GM15510 (cell line): Measurements from ENCODE around the gene RBBP8NL.

ENCODE experiments used
- POLR2A ChIP-seq: IDR thresholded peaks from 3 replicates; pipeline ENCODE4 v1.6.1; 2011; ENCODE audit warnings: borderline replicate concordance; ENCODE audit not compliant: insufficient read length; ENCODE audit errors: extremely low read depth

The RBBP8NL gene

DNA sequence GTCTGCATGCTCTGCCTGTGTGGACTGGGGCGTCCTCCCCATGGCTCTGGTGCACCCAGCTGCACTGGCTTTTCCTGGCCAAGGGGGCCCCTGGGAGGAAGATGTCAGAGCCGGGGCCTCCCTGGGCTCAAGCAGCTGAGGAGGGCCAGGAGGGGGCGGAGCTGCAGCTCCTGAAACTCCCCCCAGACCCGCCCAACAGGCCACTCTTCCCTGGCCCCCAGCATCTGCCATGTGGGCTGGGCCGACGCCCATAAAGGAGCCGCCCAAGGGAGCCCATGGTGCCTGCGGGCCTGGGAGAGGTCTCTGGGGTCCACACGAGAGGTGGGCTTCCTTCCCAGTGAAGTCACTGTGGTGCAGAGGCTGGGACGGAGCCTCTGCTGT lies 4.0 kb downstream of the RBBP8NL start:
- TF ChIP-seq POLR2A = no peak

DNA sequence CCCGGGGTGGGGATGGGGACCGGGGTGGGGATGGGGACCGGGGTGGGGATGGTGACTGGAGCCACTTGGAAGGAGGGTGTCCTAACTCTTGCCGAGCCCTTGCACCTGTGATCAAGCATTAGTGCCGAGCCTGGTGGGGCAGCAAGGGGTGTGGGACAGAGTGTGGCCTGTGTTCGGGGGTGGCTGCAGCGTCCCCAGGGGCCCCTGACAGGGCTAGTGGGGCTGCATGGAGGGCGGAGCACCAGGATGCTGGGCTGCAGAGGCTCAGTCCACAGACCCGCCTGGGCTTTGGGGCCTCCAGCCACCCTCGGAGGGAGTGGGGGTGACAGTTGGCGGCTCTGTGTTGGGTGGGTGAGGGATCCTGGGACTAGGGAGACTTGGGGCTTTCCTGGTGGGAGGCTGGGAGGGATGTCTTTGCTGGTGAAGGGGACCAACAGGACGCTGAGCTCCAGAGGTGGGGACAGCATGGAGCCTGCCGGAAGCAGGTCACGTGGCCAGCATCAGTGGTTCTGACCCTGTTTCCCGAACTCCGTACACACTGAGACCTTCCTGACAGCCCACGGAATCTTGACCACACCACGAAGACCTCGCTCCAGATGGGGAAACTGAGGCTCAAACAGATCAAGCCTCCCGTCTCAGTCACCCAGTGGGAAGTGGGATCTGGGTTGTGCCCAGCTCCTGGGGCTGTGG lies 4.6 kb downstream of the RBBP8NL start:
- TF ChIP-seq POLR2A = no peak

DNA sequence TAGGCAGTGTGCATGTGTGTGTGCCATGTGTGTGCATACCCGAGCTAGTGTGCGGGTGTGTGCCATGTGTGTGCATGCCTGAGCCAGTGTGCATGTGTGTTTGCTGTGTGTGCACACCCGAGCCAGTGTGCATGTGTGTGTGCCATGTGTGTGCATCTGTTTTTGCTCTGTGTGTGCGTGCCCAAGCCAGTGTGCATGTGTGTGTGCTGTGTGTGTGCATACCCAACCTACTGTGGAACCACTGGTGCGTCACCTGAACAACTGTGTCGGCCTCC lies 5.7 kb downstream of the RBBP8NL start:
- no peak for TF ChIP-seq POLR2A

DNA sequence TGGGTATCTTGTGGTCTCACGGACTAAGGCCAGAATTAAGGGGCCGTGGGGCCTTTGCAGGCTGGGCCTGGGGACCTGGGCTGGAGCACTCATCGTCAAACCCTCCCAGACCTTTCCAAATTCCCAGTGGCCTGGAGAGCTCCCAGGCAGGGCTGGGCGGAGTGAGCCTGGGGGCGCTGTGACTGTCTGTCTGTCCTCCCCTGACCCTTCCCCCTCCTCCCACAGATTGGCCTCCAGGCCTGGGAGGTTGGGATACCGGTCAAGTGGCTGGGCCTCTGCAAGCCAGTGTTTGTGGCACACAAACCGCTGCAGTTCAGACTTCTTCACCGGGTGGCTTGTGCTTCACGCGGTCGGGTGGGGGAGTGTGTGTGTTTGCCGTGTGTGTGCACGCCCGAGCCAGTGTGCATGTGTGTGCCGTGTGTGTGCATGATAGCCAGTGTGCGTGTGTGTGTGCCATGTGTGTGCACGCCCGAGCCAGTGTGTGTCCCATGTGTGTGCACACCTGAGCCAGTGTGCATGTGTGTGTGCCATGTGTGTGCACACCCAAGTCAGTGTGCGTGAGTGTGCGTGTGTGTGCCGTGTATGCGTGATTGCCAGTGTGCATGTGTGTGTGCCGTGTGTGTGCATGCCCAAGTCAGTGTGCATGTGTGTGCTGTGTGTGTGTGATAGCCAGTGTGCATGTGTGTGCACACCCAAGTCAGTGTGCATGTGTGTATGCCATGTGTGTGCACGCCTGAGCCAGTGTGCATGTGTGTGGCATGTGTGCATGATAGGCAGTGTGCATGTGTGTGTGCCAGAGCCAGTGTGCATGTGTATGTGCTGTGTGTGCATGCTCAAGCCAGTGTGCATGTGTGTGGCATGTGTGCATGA lies 6.3 kb downstream of the RBBP8NL start:
- TF ChIP-seq POLR2A = no peak

DNA sequence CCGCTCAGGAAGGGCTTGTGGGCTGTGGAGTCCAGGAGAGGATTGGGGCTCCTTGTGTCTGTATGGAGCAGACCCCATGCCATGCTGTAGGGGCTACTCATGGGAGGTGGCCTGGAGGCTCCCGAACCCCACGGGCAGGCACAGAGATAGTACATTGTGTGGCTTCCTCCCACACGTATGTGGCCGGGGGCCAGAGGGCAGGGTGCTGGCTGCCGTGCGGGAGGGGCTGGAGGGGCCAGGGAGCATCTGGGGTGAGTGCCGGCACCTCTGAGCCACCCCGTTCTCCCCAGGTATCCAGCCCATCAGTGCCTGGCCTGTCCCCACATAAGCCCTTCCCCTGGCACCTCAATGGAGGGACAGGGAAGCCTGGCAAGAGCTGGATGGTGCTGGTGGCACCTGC lies 7.6 kb downstream of the RBBP8NL start:
- no peak for TF ChIP-seq POLR2A

DNA sequence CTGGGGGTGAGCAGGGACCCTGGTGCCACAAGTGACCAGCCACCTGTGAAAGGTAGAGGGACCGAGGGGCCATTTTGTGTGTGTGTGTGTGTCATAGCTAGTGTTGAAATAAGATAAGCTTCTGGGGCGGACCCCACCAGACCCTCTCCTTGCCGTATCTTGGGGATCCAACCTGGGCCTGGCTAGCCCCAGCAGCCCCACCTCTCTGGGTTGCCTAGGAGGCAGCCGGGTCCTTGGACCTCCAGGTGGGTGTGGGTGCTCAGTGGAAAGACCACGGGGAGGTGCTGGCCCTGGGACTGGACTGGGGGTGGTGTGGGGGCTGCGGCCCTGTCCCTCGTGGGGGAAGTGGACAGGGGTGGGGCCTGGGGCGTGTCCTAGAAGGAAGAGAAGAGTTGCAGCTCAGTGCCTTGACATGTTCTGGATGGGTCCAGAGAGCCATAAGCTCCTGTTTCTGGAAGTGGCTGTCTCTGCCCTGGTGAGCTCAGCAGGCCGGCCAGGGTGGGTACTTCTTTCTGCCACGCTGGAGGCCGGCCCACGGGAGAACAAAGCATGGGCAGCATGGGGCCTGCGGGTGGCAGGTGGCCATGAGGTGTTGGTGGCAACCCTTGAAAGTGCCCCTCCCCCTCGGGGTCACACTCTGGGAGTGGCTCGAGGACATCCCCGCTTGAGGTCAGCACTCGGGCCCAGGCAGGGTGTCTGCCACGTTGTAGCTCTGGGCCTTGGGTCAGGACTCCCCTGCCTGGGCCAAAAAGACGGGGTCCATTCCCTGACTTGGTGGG lies 8.4 kb downstream of the RBBP8NL start:
- no peak for TF ChIP-seq POLR2A

DNA sequence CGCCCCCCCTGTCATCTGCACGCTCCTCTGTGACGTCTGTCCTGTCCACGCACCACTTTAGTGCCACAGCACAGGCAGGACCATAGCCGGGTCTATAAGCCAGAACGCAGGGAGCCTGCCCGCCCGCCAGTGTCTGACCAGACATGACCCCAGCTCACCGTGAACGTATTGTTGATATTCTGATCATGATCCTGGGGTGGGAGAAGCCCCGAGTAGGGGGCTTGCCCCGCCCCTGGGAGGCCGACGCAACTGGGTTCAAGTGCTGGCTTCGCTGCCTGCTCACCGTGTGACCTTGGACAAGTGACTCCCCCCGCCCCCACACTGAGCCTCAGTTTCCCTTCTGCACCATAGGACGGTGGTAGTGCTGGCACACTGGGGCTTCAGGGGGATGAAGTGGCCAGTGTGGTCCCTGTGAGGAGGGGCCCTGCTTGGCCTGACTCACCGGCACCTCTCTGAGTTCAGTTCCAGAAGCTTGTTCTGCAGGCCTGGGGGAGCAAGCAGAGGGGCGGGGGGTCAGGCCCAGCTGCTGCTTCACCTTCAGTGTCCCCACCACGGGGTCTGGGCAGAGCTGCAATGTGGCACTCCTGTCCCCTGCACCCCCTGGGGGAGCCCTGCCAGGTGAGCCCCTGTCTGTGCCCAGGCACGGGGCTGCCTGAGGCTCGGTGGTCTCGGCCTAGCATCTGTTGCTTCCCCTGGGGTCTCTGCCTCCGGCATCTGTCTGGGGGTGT lies 9.2 kb downstream of the RBBP8NL start:
- no peak for TF ChIP-seq POLR2A

DNA sequence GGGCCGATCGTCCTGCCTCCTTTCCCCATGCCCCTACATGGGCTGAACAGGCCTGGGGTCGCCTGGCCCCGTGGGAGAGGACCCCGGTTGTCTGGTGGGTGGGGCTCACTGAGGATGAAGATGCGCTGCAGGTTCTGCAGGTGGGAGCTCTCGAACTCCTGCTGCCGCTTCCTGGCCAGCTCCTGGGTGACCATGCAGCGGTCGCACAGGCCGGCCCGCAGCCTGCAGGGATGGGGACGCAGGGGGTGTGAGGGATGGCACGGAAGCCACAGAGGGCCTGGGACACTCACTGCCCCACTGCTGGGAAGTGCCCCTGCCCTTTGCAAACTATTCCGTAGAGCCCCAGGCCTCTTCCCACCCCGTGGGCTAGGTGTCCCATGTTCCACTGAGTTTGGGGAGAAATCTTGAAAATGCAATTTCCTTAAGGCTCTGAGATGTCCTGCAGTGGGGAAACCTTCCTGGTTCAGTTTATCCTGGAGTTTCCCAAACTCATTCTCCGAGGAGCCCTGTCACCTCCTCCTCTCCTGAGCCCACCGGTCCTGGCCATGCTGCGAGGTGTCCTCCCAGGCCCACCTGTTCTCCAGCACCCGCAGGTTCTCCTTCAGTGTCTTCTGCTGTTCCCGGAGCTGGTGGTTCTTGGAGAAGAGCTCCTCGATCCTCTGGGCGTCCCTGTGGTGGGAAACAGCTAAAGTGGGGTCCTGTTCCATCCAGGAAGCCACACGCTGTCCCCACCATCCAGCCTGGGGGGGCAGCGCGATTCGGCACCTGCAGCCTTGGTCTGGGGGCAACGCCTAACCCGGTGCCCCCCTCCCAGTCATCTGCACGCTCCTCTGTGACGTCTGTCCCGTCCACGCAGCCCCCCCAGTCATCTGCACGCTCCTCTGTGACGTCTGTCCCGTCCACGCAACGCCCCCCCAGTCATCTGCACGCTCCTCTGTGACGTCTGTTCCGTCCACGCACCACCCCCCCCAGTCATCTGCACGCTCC lies 10.4 kb downstream of the RBBP8NL start:
- TF ChIP-seq POLR2A = no peak

DNA sequence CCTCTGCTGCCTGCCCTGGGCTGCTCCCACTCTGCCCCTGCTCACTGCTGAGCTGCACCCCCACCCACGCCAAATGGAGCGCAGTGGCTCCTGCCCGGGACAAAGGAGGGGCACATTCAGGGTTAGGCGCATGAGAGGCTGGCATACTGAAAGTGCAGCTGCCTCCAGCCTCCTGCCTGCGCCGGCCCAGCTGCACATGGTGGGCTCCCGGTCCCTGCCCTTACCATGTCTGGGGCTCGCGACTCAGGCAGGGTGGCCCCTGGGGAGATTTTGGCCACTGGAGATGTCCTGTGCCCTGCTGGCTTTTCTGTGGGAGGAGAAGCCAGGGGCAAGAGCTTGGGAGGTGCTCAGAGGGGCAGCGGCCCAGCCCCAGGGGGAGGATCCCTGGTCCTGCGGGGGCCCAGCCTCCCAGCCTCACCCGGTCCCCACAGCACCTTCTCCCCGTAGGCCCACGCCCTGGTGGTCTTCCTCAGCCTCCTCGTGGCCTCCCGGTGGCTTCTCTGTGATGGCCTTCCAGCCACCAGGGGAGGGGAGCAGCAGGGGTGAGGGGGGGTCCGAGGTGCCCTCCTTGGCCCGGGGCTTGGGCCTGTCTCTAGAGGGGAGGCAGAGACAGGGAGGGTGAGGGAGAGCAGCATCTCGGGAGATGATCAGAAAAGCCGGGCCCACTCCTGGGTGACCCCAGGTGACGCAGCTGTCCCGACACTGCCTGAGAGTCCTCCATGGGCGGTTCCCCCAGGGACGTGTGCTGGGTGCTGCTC lies 11.8 kb downstream of the RBBP8NL start:
- TF ChIP-seq POLR2A = no peak

DNA sequence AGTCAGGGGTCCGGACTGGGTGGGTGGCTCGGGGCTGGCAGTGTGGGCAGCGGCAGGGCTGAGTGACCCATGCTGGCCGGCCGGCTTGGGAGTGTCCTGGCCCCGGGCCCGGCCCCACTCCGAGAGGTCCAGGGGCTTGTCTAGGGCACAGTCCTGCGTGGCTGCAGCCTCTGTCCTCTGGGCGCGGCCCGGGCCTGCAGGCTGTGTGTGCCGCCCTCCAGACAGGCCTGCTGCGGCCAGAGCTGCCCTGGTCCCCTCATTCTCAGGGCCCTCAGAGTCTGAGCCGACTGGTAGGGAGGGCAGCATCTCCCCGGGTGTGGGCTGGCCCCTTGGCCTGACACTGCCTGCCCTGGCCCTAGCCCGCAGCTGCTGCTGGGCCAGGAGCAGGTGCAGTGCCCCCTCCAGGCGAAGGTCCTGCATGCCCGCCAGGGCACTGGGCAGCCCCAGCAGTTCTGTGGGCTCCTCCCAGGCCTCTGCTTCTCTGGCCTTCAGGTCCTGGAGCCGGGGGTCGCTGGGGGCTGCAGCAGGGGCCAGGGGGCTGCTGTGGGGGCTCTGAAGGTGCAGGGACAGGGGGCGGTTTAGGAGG lies 13.3 kb downstream of the RBBP8NL start:
- no peak for TF ChIP-seq POLR2A

DNA sequence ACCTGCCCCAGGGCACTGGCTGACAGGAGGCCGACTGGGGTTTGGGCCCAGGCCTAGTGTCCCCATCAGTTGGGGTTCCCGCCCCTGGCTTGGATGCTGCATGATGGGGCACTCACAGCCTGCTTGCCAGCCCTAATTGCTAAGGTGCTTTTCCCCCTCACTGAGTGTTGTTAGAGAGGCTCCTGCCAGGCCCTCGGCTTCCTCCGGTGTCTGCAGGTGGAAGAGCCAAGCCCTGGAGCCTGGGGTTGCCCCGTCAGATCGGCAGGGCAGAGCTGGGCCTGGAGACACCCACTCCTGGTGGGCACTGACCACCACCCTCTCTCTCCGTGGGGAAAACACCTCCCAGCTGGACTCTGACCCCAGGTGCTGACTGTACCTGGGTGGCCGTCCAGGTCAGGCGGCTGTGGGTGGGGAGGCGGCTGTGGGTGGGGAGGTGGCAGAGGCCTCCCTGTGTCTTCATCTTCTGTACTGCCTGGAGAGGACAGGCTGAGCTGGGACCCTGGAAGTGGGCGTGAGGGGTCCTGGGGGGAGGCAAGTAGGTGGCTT lies 14.2 kb downstream of the RBBP8NL start:
- no peak for TF ChIP-seq POLR2A

DNA sequence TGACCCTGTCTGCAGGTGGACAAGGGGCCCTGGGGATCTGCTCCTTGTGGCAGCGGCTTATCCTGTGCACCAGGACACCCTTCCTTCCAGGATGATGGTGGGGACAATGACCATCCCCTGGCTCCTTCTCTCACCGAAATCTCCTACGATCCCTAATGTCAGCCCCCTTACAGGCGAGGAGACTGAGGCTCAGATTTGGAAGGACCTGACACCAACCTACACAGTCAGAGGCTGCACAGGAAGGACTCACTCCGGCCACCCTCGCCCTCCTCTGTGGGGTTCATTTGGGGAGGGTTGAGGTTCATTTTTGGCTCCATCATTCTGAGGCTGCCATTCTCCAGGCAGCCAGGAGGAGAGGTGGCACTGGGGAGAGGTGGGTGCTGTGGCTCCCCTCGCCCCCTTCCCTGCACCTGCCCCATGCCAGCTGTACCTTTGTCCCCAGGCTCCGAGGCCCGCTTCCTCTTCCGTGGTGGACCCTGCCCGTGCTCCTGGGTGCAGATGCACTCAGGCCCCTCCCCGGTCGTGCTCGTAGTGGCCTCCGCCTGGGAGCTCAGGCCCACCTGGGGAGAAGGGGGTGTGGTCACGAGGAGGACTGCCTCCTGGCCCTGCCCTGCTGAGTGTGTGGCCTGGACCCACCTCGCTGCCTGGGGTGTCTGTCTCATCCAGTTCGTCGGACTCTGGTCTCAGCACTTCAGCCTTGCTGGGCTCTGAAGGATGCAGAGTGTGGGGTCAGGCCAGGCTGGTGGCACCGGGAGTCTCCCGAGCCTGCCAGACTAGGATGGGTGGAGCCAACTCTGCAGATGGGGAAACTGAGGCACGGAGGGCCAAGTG lies 14.9 kb downstream of the RBBP8NL start:
- TF ChIP-seq POLR2A = no peak
